K562 (cell line): ENCODE measurements around the gene SLC25A53. TPM values are rescaled to one million over a fixed set of nuclear protein-coding genes. Genes with fewer than 3 reads are reported as not detected.

ENCODE experiments used
- ARID2 ChIP-seq: fragments of 450-650 bp; IDR thresholded peaks from 2 replicates; pipeline ENCODE4 v1.6.1; 2017; ENCODE audit warnings: antibody characterized with exemption, mild to moderate bottlenecking
- ATF7 ChIP-seq: fragments of 450-650 bp; IDR thresholded peaks from 2 replicates; pipeline ENCODE4 v1.7.1; 2014; ENCODE audit warnings: mild to moderate bottlenecking, moderate library complexity
- BRD4 ChIP-seq: fragments of 200-600 bp; sonication (generic); IDR thresholded peaks from 2 replicates; pipeline ENCODE4 v1.6.1; 2017; ENCODE audit warnings: inconsistent platforms
- FOS ChIP-seq: IDR thresholded peaks from 3 replicates; pipeline ENCODE4 v1.6.1; 2011; ENCODE audit not compliant: insufficient read length; ENCODE audit errors: extremely low read depth
- FOSL1 ChIP-seq: fragments of 200-800 bp; sonication (Bioruptor generic); conservative IDR thresholded peaks from 2 replicates; pipeline ENCODE4 v1.6.1; 2016; ENCODE audit warnings: missing genetic modification characterization, missing compliant biosample characterization
- HLTF ChIP-seq: fragments of 450-650 bp; IDR thresholded peaks from 2 replicates; pipeline ENCODE4 v1.6.1; 2016
- HNRNPLL ChIP-seq: fragments of 200-400 bp; formaldehyde crosslinking; IDR thresholded peaks from 2 replicates; pipeline ENCODE4 v1.6.1; 2017; ENCODE audit warnings: low read length, low read depth, mild to moderate bottlenecking; ENCODE audit not compliant: poor library complexity, severe bottlenecking
- MYC ChIP-seq, 2 experiments: fragments of 250-450 bp in 1 of 2; sonication (Bioruptor Pico) in 1 of 2; IDR thresholded peaks; 2 replicates each; pipeline versions ENCODE4 v1.5.1 to v1.6.1; 2012 to 2021; ENCODE audit warnings: low read depth in 2 of 2, borderline replicate concordance in 1 of 2, improper control_type of control experiment in 1 of 2, low read length in 1 of 2, mild to moderate bottlenecking in 1 of 2, moderate library complexity in 1 of 2
- NFIC ChIP-seq: fragments of 450-650 bp; IDR thresholded peaks from 2 replicates; pipeline ENCODE4 v1.6.1; 2017; ENCODE audit warnings: mild to moderate bottlenecking, inconsistent platforms
- POLR2A ChIP-seq: fragments of 450-650 bp; conservative IDR thresholded peaks from 2 replicates; pipeline ENCODE4 v1.6.1; 2016
- POLR2G ChIP-seq: fragments of 200-400 bp; formaldehyde crosslinking; IDR thresholded peaks from 2 replicates; pipeline ENCODE4 v1.6.1; 2017; ENCODE audit warnings: low read depth, mild to moderate bottlenecking, antibody characterized with exemption, low read length, moderate library complexity
- RUNX1 ChIP-seq: sonication (generic); IDR thresholded peaks from 2 replicates; pipeline ENCODE4 v1.6.1; 2016; ENCODE audit warnings: antibody characterized with exemption, low read depth
- SMARCB1 ChIP-seq: IDR thresholded peaks from 2 replicates; pipeline ENCODE4 v1.6.1; 2011; ENCODE audit warnings: improper control_type of control experiment, low read depth; ENCODE audit not compliant: insufficient read length
- SP2 ChIP-seq: IDR thresholded peaks from 2 replicates; pipeline ENCODE4 v1.6.1; 2011; ENCODE audit warnings: mild to moderate bottlenecking, low read depth, low read length, moderate library complexity; ENCODE audit not compliant: poor library complexity, severe bottlenecking; ENCODE audit errors: extremely low read depth
- THRB ChIP-seq: fragments of 450-650 bp; formaldehyde crosslinking; conservative IDR thresholded peaks from 2 replicates; pipeline ENCODE4 v1.4.0; 2022; ENCODE audit warnings: mild to moderate bottlenecking, missing genetic modification characterization
- ZC3H8 ChIP-seq: fragments of 450-650 bp; IDR thresholded peaks from 2 replicates; pipeline ENCODE4 v1.6.1; 2017
- ZNF224 ChIP-seq: sonication (generic); formaldehyde crosslinking; IDR thresholded peaks from 2 replicates; pipeline ENCODE4 v1.8.0; 2022; ENCODE audit warnings: mild to moderate bottlenecking, missing genetic modification reagents
- ZNF253 ChIP-seq: fragments of 250-450 bp; sonication (Bioruptor Pico); conservative IDR thresholded peaks from 2 replicates; pipeline ENCODE4 v1.6.1; 2021; ENCODE audit warnings: mild to moderate bottlenecking
- ZNF311 ChIP-seq: fragments of 250-450 bp; sonication (Bioruptor Pico); IDR thresholded peaks from 2 replicates; pipeline ENCODE4 v1.4.0; 2020; ENCODE audit warnings: mild to moderate bottlenecking, moderate library complexity
- ZNF436 ChIP-seq: fragments of 250-450, 450-650 bp; sonication (Bioruptor Pico); formaldehyde crosslinking; IDR thresholded peaks from 2 replicates; pipeline ENCODE4 v1.7.0; 2020; ENCODE audit warnings: mild to moderate bottlenecking
- ZNF717 ChIP-seq: fragments of 250-450 bp; sonication (Bioruptor Pico); IDR thresholded peaks from 2 replicates; pipeline ENCODE4 v1.5.0; 2021
- polyA plus RNA-seq, 8 experiments: library from polyadenylated mRNA; depleted of rRNA in 4 of 8; stranded (reverse) in 5 of 8; unstranded in 3 of 8; fragments of >200 nt; fragmentation: Nextera tagmentation in 2 of 8; fragmentation: Illumina TruSeq in 1 of 8; extraction: Ambion mirVana in 2 of 8; extraction: Trizol in 1 of 8; gene quantifications; 2 replicates each; pipeline versions ENCODE4 v1.2.1 to v1.2.3, GENCODE V29; 2011 to 2014; ENCODE audit warnings: inconsistent platforms in 1 of 8, missing spikeins in 1 of 8
- total RNA-seq, 7 experiments: library from RNA; depleted of rRNA in 6 of 7; stranded (reverse); fragments of >200 nt in 6 of 7; fragmentation: Illumina TruSeq in 2 of 7; extraction: Trizol in 2 of 7; gene quantifications; 2 replicates each; pipeline versions ENCODE4 v1.2.1 to v1.2.3, GENCODE V29; 2011 to 2021; ENCODE audit warnings: low replicate concordance in 1 of 7

Gene SLC25A53
- total and polyA plus RNA-seq, 9 of the 15 experiments (the other 6 are each of a cell fraction or from before 2014, with no cell fraction given): 2.4 to 8.6 (median 5.6) TPM

- TF ChIP-seq THRB (no peak), HLTF (no peak), SMARCB1 (no peak), ZC3H8 (no peak), ZNF224 (CRISPR knock-in tag) (no peak), NFIC (no peak; the same call in 1 of the 2 replicates), ZNF717 (CRISPR knock-in tag) (no peak), ATF7 (peak; percentile 61; the same call in 1 of the 2 replicates), ZNF436 (no peak), POLR2G (peak; percentile 88), POLR2A (peak; percentile 79), RUNX1 (no peak), ARID2 (no peak), FOS (no peak), SP2 (peak; percentile 43), HNRNPLL (peak; percentile 84), BRD4 (no peak), ZNF311 (CRISPR knock-in tag) (no peak), ZNF253 (no peak), FOSL1 (tag) (no peak), MYC (IDR thresholded peaks at IDR 0.05; ENCODE audit: low read depth, low read length) (peak; percentile 54; the same call in 1 of the 2 replicates), MYC (CRISPR knock-in tag; IDR thresholded peaks at IDR 0.05; ENCODE audit: borderline replicate concordance, low read depth) (0 out of 2 replicates have a peak, but pooled peaks have one; percentile 14)
Measured at GRCh38 chrX:104165894-104166734, 9.3 kb upstream of the SLC25A53 start, which contains the start of gene FAM199X (continued).
